ENCODE results near the gene COX8A. TPM values are rescaled to one million over a fixed set of nuclear protein-coding genes. Genes with fewer than 3 reads are reported as not detected.

Gene COX8A
- total and polyA plus RNA-seq, 2 of the 8 experiments (the other 6 are each of a cell fraction or from before 2014, with no cell fraction given) = 365 to 1,720 TPM

DNA sequence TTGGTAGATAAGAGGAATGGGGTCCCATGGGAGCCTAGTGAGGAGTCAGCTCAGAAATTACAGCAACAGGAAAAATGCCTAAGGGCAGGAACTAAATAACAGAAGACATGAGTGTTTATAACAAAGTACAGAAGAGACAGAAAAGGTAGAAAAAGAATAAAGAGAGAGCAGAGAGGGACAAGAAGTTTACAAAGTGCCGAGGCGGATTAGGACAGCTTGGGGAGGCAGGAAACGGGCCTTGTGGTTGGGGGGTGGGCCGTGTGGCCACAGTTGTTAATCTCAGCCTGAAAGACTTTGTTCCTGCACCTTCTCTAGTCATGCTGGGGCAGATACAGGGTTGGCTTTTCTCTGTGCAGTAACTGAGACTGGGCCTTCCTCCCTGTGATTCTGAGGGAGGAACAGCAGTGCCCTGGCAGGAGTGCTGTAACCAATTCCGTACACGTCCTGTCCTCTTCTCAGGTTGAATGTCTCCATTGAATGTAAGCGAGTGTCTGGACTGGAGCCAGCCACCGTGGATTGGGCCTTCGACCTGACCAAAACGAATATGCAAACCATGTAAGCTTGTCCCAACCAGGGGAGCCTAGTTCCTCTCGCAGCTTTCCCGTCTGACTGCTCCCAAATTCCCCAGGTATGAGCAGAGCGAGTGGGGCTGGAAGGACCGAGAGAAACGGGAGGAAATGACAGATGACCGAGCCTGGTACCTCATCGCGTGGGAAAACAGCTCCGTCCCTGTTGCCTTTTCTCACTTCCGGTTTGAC is 22.5 kb upstream of the COX8A start:
- no peaks in the 10 kb centered on the region for H3K27me3 ChIP-seq (replicated peaks in 1 of 4; ENCODE audit: control insufficient read depth in 3 of 4, extremely low read depth in 1 of 4, insufficient read depth in 3 of 4, low read length in 3 of 4)
- no peak overlapping the region for H3K4me3 ChIP-seq (ENCODE audit: extremely low read depth in 1 of 4, insufficient read depth in 2 of 4, low read depth in 3 of 4, low read length in 4 of 4)
- H2BK20ac ChIP-seq (ENCODE audit: low read length) = no peak overlapping the region
- no peaks in the 10 kb centered on the region for H3K23me2 ChIP-seq (ENCODE audit: low read depth, low read length)
- H2BK120ac ChIP-seq (replicated peaks; ENCODE audit: low read depth, low read length) = no peak overlapping the region
- H2BK15ac ChIP-seq (ENCODE audit: low read length) = no peak overlapping the region
- peaks cover 17 to 36% (median 25%) of the 10 kb centered on the region in 4 experiments; a peak in 7 of 8 replicates for H3K36me3 ChIP-seq (ENCODE audit: control insufficient read depth in 2 of 4, insufficient read depth in 4 of 4, low read length in 3 of 4)
- H3K79me1 ChIP-seq (ENCODE audit: low read depth, low read length) = no peaks in the 10 kb centered on the region
- no peak overlapping the region for H3K27ac ChIP-seq (ENCODE audit: low read depth, low read length)
- TF ChIP-seq CREB1 (IDR thresholded peaks at IDR 0.05) = no peak
- TF ChIP-seq SP2 (IDR thresholded peaks at IDR 0.05; ENCODE audit: low read length) = no peak
- no peak overlapping the region for H2AK5ac ChIP-seq (ENCODE audit: low read depth, low read length)
- no peaks in the 10 kb centered on the region for H3K4me1 ChIP-seq (replicated peaks in 1 of 4; ENCODE audit: control insufficient read depth in 3 of 4, insufficient read depth in 4 of 4, low read length in 3 of 4)
- H3K4me2 ChIP-seq (ENCODE audit: insufficient read depth in 1 of 2, low read depth in 2 of 2, low read length in 2 of 2) = no peak overlapping the region
- H3K79me2 ChIP-seq (ENCODE audit: control insufficient read depth in 1 of 2, insufficient read depth in 2 of 2, low read length in 2 of 2) = no peaks in the 10 kb centered on the region
- H3K18ac ChIP-seq (ENCODE audit: extremely low read depth, low read length) = no peak overlapping the region
- no peak overlapping the region for H4K91ac ChIP-seq (replicated peaks; ENCODE audit: insufficient read length, low read length)
- H3K9ac ChIP-seq (replicated peaks in 1 of 4; ENCODE audit: extremely low read depth in 1 of 4, low read depth in 3 of 4, low read length in 3 of 4) = no peak overlapping the region
- no peaks in the 10 kb centered on the region for H3K9me3 ChIP-seq (ENCODE audit: insufficient read depth in 2 of 2, low read depth in 1 of 2, low read length in 1 of 2)
- no peak overlapping the region for H3K14ac ChIP-seq (ENCODE audit: insufficient read length)
- CTCF ChIA-PET (ENCODE audit: partially characterized antibody) = interaction anchor here (0.6 to 1.7 kb wide), 11 partner anchors 9 to 141 kb away, joined by 3 to 9 read pairs (median 4); no protein-coding TSS in a partner anchor
- no peak overlapping the region for H2AFZ ChIP-seq (ENCODE audit: low read length)
- H2BK12ac ChIP-seq (ENCODE audit: low read depth, low read length) = no peak overlapping the region
- H2BK5ac ChIP-seq (ENCODE audit: low read depth, low read length) = no peak overlapping the region
- H4K20me1 ChIP-seq (replicated peaks in 1 of 2; ENCODE audit: control insufficient read depth in 1 of 2, insufficient read depth in 2 of 2, low read length in 2 of 2) = peaks cover 0 to 5% of the 10 kb centered on the region in 2 experiments
- no peak for DNase-seq (ENCODE audit: low read depth in 1 of 2, low spot score in 2 of 2)
- H3K56ac ChIP-seq (replicated peaks; ENCODE audit: insufficient read length, low read depth, low read length) = no peak overlapping the region
- no peak overlapping the region for H3K23ac ChIP-seq (ENCODE audit: insufficient read length)
- H4K5ac ChIP-seq (ENCODE audit: insufficient read length, low read depth, low read length) = no peak overlapping the region
- POLR2A ChIA-PET (ENCODE audit: partially characterized antibody) = interaction anchor here (0.5 to 4.2 kb wide), 7 partner anchors 10 to 104 kb away, joined by 3 to 31 read pairs (median 3); partner anchors contain the start of genes COX8A and NAA40
- H3K4ac ChIP-seq (replicated peaks; ENCODE audit: insufficient read length, low read depth, low read length) = no peak overlapping the region
- H4K8ac ChIP-seq (ENCODE audit: extremely low read depth, insufficient read depth, low read length) = no peak overlapping the region
- no peak for FAIRE-seq
- WGBS, 2 experiments (ENCODE audit: extremely low coverage in 1 of 2, insufficient coverage in 1 of 2, insufficient read length in 1 of 2, insufficient replicate concordance in 2 of 2, low coverage in 1 of 2, low lambda C conversion rate in 2 of 2, missing lambda C conversion rate in 1 of 2) = 93% methylated on average over 20 of the region's 20 CpGs; no CpG with 5 or more reads in 1 of the 2 experiments
